BE2C (cell line): Measurements from ENCODE around the gene SURF6.

Experiments
- DNase-seq: peaks from one replicate; pipeline ENCODE4 v3.0.0-alpha.2; 2020
- H3K27me3 ChIP-seq: fragments of 250-450 bp; sonication (Bioruptor Pico); 2 replicates; pipeline ENCODE4 v1.5.1; 2020; ENCODE audit warnings: mild to moderate bottlenecking
- H3K36me3 ChIP-seq: fragments of 250-450 bp; sonication (Bioruptor Pico); 2 replicates; pipeline ENCODE4 v1.5.1; 2020; ENCODE audit warnings: mild to moderate bottlenecking
- H3K4me1 ChIP-seq: fragments of 250-450 bp; sonication (Bioruptor Pico); 2 replicates; pipeline ENCODE4 v1.5.1; 2020
- H3K4me3 ChIP-seq: 2 replicates; pipeline ENCODE4 v1.5.1; 2011; ENCODE audit warnings: low read depth, low read length
- H3K9me3 ChIP-seq: fragments of 250-450 bp; sonication (Bioruptor Pico); 2 replicates; pipeline ENCODE4 v1.5.1; 2020
- CTCF ChIP-seq: IDR thresholded peaks from 2 replicates; pipeline ENCODE4 v1.5.1; 2012; ENCODE audit warnings: mild to moderate bottlenecking, low read depth, low read length

SURF6 gene

GRCh38 chr9:133369422-133369821, 33.4 kb upstream of the SURF6 start:
- Histone ChIP-seq H3K4me1 (peaks cover 25% of the 10 kb centered on the region), H3K36me3 (peaks cover 86% of the 10 kb centered on the region), H3K4me3 (no peak overlapping the region), H3K27me3 (no peaks in the 10 kb centered on the region), H3K9me3 (no peaks in the 10 kb centered on the region)
- no peak for TF ChIP-seq CTCF
- DNase-seq: no peak

GRCh38 chr9:133368249-133368881, 32.4 kb upstream of the SURF6 start:
- H3K4me3 ChIP-seq: no peak overlapping the region; the same call in 1 of the 2 replicates
- DNase-seq: peak; percentile 79
- peaks cover 25% of the 10 kb centered on the region for H3K4me1 ChIP-seq
- no peaks in the 10 kb centered on the region for H3K9me3 ChIP-seq
- peaks cover 93% of the 10 kb centered on the region for H3K36me3 ChIP-seq
- H3K27me3 ChIP-seq: no peaks in the 10 kb centered on the region
- TF ChIP-seq CTCF: no peak

GRCh38 chr9:133367778-133368177, 31.8 kb upstream of the SURF6 start:
- H3K9me3 ChIP-seq: no peaks in the 10 kb centered on the region
- no peaks in the 10 kb centered on the region for H3K27me3 ChIP-seq
- H3K4me1 ChIP-seq: peaks cover 25% of the 10 kb centered on the region
- TF ChIP-seq CTCF: no peak
- no peak overlapping the region for H3K4me3 ChIP-seq
- no peak for DNase-seq
- H3K36me3 ChIP-seq: peaks cover 93% of the 10 kb centered on the region

GRCh38 chr9:133367221-133367620, 31.2 kb upstream of the SURF6 start:
- no peak for TF ChIP-seq CTCF
- Histone ChIP-seq H3K4me1 (peaks cover 25% of the 10 kb centered on the region), H3K27me3 (no peaks in the 10 kb centered on the region), H3K9me3 (no peaks in the 10 kb centered on the region), H3K4me3 (no peak overlapping the region), H3K36me3 (peaks cover 93% of the 10 kb centered on the region)
- DNase-seq: no peak

GRCh38 chr9:133366435-133366834, 30.4 kb upstream of the SURF6 start:
- TF ChIP-seq CTCF: no peak
- Histone ChIP-seq H3K4me3 (no peak overlapping the region), H3K27me3 (no peaks in the 10 kb centered on the region), H3K4me1 (peaks cover 25% of the 10 kb centered on the region), H3K36me3 (peaks cover 93% of the 10 kb centered on the region), H3K9me3 (no peaks in the 10 kb centered on the region)
- no peak for DNase-seq

GRCh38 chr9:133362359-133363044, 26.5 kb upstream of the SURF6 start:
- Histone ChIP-seq H3K36me3 (peaks cover 91% of the 10 kb centered on the region), H3K27me3 (no peaks in the 10 kb centered on the region), H3K9me3 (no peaks in the 10 kb centered on the region), H3K4me1 (peaks cover 12% of the 10 kb centered on the region), H3K4me3 (no peak overlapping the region)
- TF ChIP-seq CTCF: no peak
- DNase-seq: no peak
